Inflammatory macrophage (primary cell): ENCODE measurements around the gene RNF8.

Experiments used
- DNase-seq, 2 donors: peaks; one replicate each; pipeline ENCODE4 v3.0.0-alpha.2; 2020 to 2022

Gene RNF8

GRCh38 chr6:37359039-37359438, 5.3 kb downstream of the RNF8 start:
- no peak for DNase-seq

DNA sequence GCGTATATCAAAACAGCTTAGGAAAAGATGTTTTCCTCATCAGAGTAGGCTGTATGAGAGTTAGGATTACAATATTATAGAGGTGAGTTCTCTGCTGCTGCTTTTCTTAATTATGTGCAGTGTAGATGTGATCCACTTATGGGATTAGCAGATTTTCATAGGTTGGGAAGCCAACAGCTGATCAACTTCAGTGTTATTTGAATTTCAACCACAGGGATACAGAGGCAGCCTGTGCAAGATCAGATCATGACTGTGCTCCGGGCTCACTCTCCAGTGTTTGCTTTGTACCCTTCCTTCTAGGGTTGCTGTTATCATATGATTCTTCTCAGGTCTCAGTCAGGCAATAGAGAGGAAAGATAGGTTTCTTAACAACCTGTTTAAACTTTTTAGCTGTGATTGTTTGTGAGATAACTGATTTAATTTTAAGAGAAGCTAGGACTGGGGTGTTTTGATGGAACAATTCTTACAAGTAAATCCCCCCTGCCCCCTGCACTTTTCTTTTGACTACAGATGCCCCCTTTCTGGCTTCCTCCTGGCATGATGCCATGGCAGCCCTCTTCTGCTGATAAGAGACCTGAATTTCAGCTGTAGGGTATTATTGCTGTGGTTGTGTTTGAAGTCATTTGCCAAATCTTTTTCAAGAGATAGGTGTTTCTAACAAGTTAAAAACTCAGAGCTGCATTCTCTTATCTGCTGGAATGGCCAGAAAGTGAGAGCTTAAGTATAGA, 8.5 kb downstream of the RNF8 start:
- no peak for DNase-seq

DNA sequence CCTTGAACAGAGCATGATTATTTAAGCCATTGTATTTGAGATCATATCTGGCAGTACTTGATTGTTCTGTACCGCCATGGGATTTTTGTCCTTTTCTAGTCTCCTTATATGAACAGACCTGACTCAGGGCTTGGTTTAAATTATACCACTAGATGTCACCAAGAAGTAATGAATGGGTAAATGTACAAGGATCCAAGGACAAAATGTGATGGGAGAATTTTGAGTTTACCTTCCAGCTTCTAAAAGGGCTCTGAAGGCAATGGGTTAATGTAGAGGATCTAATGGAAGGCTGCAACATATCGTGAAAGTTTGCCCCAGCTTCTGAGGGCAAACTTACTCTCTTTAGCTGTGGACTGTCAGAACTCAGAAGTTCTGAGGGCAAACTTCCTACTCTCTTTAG, 12.0 kb downstream of the RNF8 start:
- no peak for DNase-seq

DNA sequence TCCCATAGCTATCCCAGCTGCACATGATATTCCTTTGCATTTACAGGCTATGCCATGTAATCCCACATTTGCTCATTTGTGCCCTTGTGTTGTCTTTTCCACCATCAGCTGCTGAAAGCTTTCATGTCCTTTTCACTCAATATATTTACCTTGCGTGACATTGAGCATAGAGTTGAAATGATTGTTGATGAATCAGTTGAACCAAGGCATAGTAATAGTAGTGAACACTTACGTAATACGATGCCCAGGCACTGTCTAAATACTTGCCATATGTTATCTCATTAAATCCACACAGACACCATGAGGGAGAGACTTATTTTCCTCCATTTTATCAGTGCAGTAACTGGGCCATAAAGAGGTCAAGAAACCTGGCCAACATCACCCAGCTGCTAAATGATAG, 13.1 kb downstream of the RNF8 start:
- no peak for DNase-seq

GRCh38 chr6:37368961-37369320, 15.2 kb downstream of the RNF8 start:
- peak; percentile 46 to 50 for DNase-seq

GRCh38 chr6:37369321-37370201, 15.8 kb downstream of the RNF8 start:
- DNase-seq, result no peak

DNA sequence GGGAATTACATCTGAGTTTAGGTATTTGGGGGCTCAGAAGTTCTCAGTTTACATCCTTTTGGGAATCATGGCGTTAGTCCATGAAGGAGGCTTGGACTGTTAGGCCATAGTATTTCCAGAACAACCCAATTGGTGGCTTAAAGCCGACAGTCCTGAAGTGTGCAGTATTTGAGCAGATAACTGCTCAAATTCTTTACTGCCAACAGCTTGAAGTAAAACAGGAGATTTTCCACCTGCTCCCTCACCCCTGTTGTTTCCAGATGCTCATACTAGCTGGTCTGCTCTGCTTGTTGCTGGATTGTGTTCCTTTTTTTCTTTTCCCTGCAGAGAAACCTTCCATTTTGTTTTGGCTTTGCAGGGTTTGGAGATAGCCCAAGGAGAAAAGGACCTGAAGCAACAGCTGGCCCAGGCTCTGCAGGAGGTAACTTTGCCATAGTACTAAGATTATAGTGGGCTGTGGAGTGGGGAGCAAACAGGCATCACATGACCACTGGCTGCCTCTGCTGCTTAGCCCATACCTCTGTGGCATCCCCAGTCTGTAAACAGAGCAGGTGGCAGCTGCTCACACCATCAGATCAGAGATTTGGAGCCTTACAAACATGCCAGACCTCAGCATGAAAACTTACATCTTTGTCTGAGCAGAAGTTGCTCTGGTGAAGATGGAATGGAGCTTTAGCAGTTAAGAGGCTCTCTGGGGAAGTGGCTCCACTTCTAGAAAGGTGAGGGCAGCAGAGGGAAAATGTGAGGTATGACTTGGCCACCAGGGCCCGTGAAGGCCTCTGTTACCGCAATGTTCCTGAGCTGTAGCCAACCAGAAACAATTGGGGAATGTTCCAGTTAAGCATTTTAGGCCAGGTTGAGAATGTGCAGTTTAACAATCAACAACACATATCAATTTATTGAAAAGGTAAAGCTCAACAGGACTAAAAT, 17.6 kb downstream of the RNF8 start:
- no peak for DNase-seq

DNA sequence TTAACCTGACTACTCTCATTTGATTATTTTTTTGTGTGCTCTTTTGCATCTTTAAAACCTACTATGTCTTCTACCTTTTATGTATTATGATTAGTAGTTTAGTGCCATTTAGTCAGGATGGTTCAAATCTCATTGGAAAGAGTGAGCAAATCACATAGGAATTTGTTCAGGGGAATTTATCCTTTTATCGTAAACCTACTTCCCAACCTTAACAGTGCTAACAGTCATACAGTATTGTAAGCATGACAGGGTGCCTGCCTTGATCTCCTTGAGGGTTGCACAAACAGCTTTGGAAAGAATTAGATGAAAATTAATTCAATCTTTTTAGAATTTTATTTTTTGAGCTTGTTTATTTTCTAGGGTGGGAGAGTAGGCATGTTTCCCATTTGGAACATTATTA, 18.3 kb downstream of the RNF8 start:
- DNase-seq, result no peak

GRCh38 chr6:37373822-37374471, 20.2 kb downstream of the RNF8 start:
- no peak for DNase-seq

- DNase-seq, result no peak
Measured at GRCh38 chr6:37375376-37375775, 21.6 kb downstream of the RNF8 start.

DNA sequence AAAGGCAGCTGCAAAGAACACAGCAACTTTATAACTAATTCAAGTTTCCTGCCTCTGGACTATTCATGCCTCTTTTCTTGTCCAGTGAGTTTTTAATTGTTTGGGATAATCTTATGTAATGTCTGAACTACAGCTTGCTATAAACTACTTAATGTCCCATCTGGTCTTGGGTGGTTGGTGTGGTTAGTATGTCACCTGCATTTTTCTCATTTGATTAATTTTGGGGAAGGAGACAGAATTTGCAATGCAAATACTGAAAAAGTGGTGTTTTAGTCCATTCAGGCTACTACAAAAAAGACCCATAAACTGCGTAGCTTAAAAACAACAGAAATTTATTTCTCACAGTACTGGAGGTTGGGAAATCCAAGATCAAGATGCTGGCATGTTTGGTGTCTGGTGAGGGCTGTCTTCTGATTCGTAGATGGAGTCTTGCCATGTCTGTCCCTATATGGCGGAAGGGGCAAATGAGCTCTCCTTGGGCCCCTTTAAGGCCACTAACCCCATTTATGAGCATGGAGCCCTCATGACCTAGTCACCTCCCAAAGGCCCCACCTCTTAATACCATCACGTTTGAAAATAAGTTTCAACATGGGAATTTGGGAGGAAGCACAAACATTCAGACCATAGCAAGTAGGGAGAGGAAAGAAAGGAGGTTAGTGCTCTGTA, 22.4 kb downstream of the RNF8 start:
- no peak for DNase-seq

- peak; percentile 21 to 24 for DNase-seq
Measured at GRCh38 chr6:37381579-37381978, 27.8 kb downstream of the RNF8 start.

GRCh38 chr6:37382994-37383765, 29.4 kb downstream of the RNF8 start:
- no peak for DNase-seq

DNA sequence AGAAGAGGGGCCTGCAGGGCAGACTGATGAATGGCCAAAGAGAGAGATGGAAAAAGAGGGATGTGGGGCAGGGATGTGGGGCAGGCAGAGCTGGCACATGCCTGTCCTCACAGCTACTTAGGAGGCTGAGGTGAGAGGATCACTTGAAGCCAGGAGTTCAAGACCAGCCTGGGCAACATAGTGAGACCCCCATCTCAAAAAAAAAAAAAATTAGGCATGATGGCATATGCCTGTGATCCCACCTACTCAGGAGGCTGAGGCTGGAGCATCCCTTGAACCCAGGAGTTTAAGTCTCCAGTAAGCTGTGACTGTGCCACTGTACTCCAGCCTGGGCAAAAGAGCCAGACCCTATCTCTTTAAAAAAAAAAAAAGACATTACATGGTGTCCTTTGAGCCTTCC, 34.8 kb downstream of the RNF8 start:
- no peak for DNase-seq

DNA sequence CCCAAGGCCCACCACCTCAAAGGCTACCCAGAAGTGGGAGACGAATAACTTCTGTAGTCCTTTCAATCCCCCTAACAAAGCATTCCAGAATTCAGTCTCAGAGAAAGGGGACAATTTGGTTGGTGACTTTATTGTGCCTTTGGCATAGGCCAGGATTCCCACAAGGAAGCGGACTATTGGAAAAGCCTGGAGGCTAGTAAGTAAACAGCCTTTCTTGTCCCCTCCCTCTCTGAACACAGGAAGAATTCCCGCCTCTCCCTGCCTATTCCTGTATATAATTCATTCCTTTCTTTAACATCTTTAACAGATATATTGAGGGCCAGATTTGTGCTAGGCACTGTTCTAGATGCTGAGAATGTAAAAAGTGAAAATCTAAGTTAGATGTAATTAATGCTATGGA, 36.1 kb downstream of the RNF8 start:
- DNase-seq, result no peak

GRCh38 chr6:37391120-37391519, 37.3 kb downstream of the RNF8 start:
- no peak for DNase-seq

GRCh38 chr6:37392821-37393220, 39.0 kb downstream of the RNF8 start:
- no peak for DNase-seq

DNA sequence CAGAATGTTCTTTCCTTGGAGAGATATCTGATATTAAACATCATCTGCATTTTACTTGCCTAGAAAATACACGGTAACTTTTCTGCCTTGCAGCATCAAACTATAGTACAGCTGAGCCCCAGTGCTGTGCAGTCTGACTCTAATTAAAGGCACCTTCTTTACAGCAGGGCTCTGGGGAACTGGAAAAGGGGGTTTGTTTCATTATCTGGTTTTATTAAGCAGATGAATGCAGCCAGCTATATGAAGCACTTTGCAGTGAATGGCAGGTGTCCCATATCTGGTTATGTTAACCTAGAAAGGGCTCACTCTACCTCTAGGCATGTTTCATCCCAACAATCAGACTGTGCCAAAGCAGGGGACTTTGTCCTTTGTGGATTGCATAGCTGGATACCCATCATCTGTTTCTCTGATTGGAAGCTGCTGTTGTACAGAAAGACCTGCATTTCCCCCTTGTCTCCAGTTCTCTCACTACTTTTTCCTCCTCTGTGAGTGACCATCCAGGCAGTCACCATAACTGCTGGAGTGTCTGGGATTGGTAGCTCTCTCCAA, 39.7 kb downstream of the RNF8 start:
- no peak for DNase-seq

DNA sequence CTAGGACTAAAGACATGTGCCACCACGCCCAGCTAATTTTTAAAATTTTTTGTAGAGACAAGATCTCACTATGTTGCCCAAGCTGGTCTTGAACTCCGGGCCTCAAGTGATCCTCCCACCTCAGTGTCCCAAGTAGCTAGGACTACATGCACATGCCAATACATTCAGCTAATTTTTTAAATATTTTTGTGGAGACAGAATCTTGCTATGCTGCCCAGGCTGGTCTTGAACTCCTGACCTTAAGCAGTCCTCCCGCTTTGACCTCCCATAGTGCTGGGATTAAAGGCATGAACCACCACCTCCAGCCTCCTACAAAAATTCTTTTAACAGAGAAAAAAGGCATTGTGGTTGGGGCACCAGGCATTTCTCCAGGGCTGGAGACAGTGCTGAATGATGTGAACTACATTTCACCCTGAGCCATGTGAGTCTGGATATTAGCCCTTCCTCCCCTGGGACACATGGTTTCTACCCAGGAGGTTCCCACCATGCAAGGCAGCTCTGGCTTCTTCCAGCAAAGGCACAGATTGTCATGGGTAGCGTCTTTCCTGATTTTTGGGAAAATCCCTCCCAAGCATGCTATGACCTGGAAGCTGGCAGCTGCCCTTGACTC, 42.9 kb downstream of the RNF8 start:
- no peak for DNase-seq

GRCh38 chr6:37399131-37399530, 45.3 kb downstream of the RNF8 start:
- DNase-seq, result peak; percentile 1 to 10
